HepG2 (cell line): Measurements from ENCODE around the gene FUT6.

ENCODE experiments used
- CBX2 ChIP-seq, 2 experiments: fragments of 200-600 bp in 1 of 2; sonication (generic); formaldehyde crosslinking in 1 of 2; IDR thresholded peaks; 2 replicates each; pipeline versions ENCODE4 v1.7.0 to v1.8.1; 2018 to 2022; ENCODE audit warnings: low read depth in 2 of 2, low read length in 1 of 2, mild to moderate bottlenecking in 1 of 2, missing genetic modification reagents in 1 of 2
- KDM4B ChIP-seq: sonication (generic); formaldehyde crosslinking; IDR thresholded peaks from 2 replicates; pipeline ENCODE4 v1.4.0; 2020; ENCODE audit warnings: missing genetic modification reagents
- MIER2 ChIP-seq: IDR thresholded peaks from 2 replicates; pipeline ENCODE4 v1.6.1; 2016; ENCODE audit warnings: missing biosample characterization, missing genetic modification reagents
- NR2F6 ChIP-seq, 2 experiments: IDR thresholded peaks; 2 replicates each; pipeline ENCODE4 v1.6.1; 2016; ENCODE audit warnings: antibody characterized with exemption in 1 of 2, mild to moderate bottlenecking in 1 of 2
- TCF12 ChIP-seq, 2 experiments: fragments of 450-650 bp in 1 of 2; sonication (generic) in 1 of 2; formaldehyde crosslinking in 1 of 2; IDR thresholded peaks; 2 replicates each; pipeline versions ENCODE4 v1.6.1 to v1.8.0; 2017 to 2022; ENCODE audit warnings: antibody characterized with exemption in 1 of 2, mild to moderate bottlenecking in 1 of 2, missing genetic modification reagents in 1 of 2, moderate library complexity in 1 of 2
- U2AF1 ChIP-seq: fragments of 200-400 bp; formaldehyde crosslinking; optimal IDR thresholded peaks from 2 replicates; pipeline ENCODE3; 2017; ENCODE audit warnings: mild to moderate bottlenecking, low read depth, low read length
- ZFX ChIP-seq: sonication (generic); formaldehyde crosslinking; IDR thresholded peaks from 2 replicates; pipeline ENCODE4 v1.4.0; 2020; ENCODE audit warnings: mild to moderate bottlenecking, low read depth, missing genetic modification reagents, moderate library complexity
- ZNF3 ChIP-seq: IDR thresholded peaks from 2 replicates; pipeline ENCODE4 v1.7.0; 2017; ENCODE audit warnings: inconsistent platforms
- ZNF335 ChIP-seq: sonication (generic); formaldehyde crosslinking; IDR thresholded peaks from 2 replicates; pipeline ENCODE4 v1.4.0; 2020; ENCODE audit warnings: missing genetic modification reagents
- ZNF570 ChIP-seq: sonication (generic); formaldehyde crosslinking; IDR thresholded peaks from 2 replicates; pipeline ENCODE4 v1.4.0; 2020; ENCODE audit warnings: mild to moderate bottlenecking, missing genetic modification reagents, borderline replicate concordance
- TF ChIP-seq, protein P1 (sequence below): sonication (generic); formaldehyde crosslinking; IDR thresholded peaks from 2 replicates; pipeline ENCODE4 v1.5.0; 2020; ENCODE audit warnings: mild to moderate bottlenecking, missing genetic modification reagents, moderate library complexity
- TF ChIP-seq, protein P2 (sequence below): sonication (generic); formaldehyde crosslinking; IDR thresholded peaks from 2 replicates; pipeline ENCODE4 v1.5.0; 2020; ENCODE audit warnings: missing genetic modification reagents
- TF ChIP-seq, protein P3 (sequence below): sonication (generic); formaldehyde crosslinking; IDR thresholded peaks from 2 replicates; pipeline ENCODE4 v1.4.0; 2020; ENCODE audit warnings: missing genetic modification reagents
- TF ChIP-seq, protein P4 (sequence below): sonication (generic); formaldehyde crosslinking; conservative IDR thresholded peaks from 2 replicates; pipeline ENCODE4 v1.4.0; 2020; ENCODE audit warnings: missing genetic modification reagents

DNA sequence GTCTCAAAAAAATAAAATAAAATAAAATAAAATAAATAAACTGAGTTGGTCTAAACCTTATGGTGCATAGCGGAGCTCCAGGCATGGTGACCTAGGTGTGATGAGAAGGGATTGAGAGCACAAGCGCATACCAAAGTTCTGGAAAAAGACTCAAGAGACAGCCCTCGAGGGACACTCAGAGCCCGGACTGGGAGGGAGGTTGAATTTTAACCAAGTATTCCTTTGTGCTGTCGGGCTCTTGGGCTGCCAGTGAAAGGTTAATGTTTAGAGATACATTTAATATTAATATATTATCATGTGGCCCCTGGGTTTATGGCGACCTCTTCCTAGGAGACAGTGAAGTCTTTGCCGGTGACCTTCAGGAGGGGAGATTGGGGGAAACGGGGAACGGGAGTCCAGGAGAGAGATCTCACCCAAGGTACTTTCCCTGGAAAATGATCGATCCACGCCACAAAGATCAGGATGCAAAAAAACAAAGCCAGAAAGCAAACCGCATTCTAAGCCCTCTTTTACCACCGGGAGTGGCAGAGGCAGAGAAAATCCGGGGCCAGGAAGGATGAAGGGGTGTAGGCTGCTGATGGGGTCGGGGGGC, 1.6 kb downstream of the FUT6 start:
- TF ChIP-seq, protein P1, sequence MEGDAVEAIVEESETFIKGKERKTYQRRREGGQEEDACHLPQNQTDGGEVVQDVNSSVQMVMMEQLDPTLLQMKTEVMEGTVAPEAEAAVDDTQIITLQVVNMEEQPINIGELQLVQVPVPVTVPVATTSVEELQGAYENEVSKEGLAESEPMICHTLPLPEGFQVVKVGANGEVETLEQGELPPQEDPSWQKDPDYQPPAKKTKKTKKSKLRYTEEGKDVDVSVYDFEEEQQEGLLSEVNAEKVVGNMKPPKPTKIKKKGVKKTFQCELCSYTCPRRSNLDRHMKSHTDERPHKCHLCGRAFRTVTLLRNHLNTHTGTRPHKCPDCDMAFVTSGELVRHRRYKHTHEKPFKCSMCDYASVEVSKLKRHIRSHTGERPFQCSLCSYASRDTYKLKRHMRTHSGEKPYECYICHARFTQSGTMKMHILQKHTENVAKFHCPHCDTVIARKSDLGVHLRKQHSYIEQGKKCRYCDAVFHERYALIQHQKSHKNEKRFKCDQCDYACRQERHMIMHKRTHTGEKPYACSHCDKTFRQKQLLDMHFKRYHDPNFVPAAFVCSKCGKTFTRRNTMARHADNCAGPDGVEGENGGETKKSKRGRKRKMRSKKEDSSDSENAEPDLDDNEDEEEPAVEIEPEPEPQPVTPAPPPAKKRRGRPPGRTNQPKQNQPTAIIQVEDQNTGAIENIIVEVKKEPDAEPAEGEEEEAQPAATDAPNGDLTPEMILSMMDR (CRISPR knock-in tag) = no peak
- no peak for TF ChIP-seq KDM4B (CRISPR knock-in tag)
- TF ChIP-seq MIER2 (CRISPR knock-in tag) = no peak
- TF ChIP-seq NR2F6 (IDR thresholded peaks at IDR 0.05) = no peak
- no peak for TF ChIP-seq NR2F6 (CRISPR knock-in tag; IDR thresholded peaks at IDR 0.05)
- TF ChIP-seq, protein P2, sequence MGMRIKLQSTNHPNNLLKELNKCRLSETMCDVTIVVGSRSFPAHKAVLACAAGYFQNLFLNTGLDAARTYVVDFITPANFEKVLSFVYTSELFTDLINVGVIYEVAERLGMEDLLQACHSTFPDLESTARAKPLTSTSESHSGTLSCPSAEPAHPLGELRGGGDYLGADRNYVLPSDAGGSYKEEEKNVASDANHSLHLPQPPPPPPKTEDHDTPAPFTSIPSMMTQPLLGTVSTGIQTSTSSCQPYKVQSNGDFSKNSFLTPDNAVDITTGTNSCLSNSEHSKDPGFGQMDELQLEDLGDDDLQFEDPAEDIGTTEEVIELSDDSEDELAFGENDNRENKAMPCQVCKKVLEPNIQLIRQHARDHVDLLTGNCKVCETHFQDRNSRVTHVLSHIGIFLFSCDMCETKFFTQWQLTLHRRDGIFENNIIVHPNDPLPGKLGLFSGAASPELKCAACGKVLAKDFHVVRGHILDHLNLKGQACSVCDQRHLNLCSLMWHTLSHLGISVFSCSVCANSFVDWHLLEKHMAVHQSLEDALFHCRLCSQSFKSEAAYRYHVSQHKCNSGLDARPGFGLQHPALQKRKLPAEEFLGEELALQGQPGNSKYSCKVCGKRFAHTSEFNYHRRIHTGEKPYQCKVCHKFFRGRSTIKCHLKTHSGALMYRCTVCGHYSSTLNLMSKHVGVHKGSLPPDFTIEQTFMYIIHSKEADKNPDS = no peak
- TF ChIP-seq, protein P3, sequence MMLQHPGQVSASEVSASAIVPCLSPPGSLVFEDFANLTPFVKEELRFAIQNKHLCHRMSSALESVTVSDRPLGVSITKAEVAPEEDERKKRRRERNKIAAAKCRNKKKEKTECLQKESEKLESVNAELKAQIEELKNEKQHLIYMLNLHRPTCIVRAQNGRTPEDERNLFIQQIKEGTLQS = no peak
- TF ChIP-seq ZNF335 (CRISPR knock-in tag) = no peak
- TF ChIP-seq ZNF3 (CRISPR knock-in tag) = no peak
- TF ChIP-seq ZNF570 (CRISPR knock-in tag) = no peak
- TF ChIP-seq U2AF1 = no peak
- TF ChIP-seq, protein P4, sequence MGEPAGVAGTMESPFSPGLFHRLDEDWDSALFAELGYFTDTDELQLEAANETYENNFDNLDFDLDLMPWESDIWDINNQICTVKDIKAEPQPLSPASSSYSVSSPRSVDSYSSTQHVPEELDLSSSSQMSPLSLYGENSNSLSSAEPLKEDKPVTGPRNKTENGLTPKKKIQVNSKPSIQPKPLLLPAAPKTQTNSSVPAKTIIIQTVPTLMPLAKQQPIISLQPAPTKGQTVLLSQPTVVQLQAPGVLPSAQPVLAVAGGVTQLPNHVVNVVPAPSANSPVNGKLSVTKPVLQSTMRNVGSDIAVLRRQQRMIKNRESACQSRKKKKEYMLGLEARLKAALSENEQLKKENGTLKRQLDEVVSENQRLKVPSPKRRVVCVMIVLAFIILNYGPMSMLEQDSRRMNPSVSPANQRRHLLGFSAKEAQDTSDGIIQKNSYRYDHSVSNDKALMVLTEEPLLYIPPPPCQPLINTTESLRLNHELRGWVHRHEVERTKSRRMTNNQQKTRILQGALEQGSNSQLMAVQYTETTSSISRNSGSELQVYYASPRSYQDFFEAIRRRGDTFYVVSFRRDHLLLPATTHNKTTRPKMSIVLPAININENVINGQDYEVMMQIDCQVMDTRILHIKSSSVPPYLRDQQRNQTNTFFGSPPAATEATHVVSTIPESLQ = no peak
- TF ChIP-seq ZFX (CRISPR knock-in tag) = no peak
- no peak for TF ChIP-seq TCF12 (IDR thresholded peaks at IDR 0.05)
- TF ChIP-seq TCF12 (CRISPR knock-in tag; IDR thresholded peaks at IDR 0.05) = no peak
- TF ChIP-seq CBX2 (IDR thresholded peaks at IDR 0.05; ENCODE audit: low read depth, low read length) = no peak
- TF ChIP-seq CBX2 (CRISPR knock-in tag; IDR thresholded peaks at IDR 0.05; ENCODE audit: low read depth) = no peak
